SK-N-SH (cell line): ENCODE measurements around the gene NECTIN1.

Source experiments
- CHD2 ChIP-seq: fragments of 150-350 bp; IDR thresholded peaks from 2 replicates; pipeline ENCODE4 v1.6.1; 2018; ENCODE audit warnings: low read length; ENCODE audit not compliant: partially characterized antibody
- CTCF ChIP-seq: fragments of 200-600 bp; sonication (generic); IDR thresholded peaks from 2 replicates; pipeline ENCODE4 v1.6.1; 2017; ENCODE audit warnings: antibody characterized with exemption, mild to moderate bottlenecking, moderate library complexity
- FOXM1 ChIP-seq: IDR thresholded peaks from 2 replicates; pipeline ENCODE4 v1.4.0; 2012; ENCODE audit warnings: low read depth, mild to moderate bottlenecking
- GABPA ChIP-seq: IDR thresholded peaks from 2 replicates; pipeline ENCODE4 v1.4.0; 2012; ENCODE audit warnings: low read depth, mild to moderate bottlenecking
- GATA2 ChIP-seq: sonication (generic); formaldehyde crosslinking; IDR thresholded peaks from 2 replicates; pipeline ENCODE4 v1.5.0; 2020; ENCODE audit warnings: mild to moderate bottlenecking, missing genetic modification reagents
- MXI1 ChIP-seq: IDR thresholded peaks from 2 replicates; pipeline ENCODE4 v1.6.1; 2012; ENCODE audit warnings: mild to moderate bottlenecking, low read depth, low read length, improper control_type of control experiment
- NRF1 ChIP-seq: IDR thresholded peaks from 2 replicates; pipeline ENCODE4 v1.6.1; 2012; ENCODE audit warnings: low read depth, mild to moderate bottlenecking, low read length
- POLR2AphosphoS5 ChIP-seq: IDR thresholded peaks from 2 replicates; pipeline ENCODE4 v1.6.1; 2012; ENCODE audit warnings: low read depth, low read length
- RAD21 ChIP-seq: IDR thresholded peaks from 2 replicates; pipeline ENCODE4 v1.6.1; 2012; ENCODE audit warnings: mild to moderate bottlenecking, low read length
- RXRA ChIP-seq: IDR thresholded peaks from 2 replicates; pipeline ENCODE4 v1.4.0; 2012; ENCODE audit warnings: low read depth, mild to moderate bottlenecking, borderline replicate concordance
- SIN3A ChIP-seq: IDR thresholded peaks from 2 replicates; pipeline ENCODE4 v1.6.1; 2012; ENCODE audit warnings: low read depth, mild to moderate bottlenecking, low read length, moderate library complexity, borderline replicate concordance
- TAF1 ChIP-seq: IDR thresholded peaks from 2 replicates; pipeline ENCODE4 v1.6.1; 2012; ENCODE audit warnings: low read depth, mild to moderate bottlenecking, low read length, moderate library complexity, borderline replicate concordance
- TF ChIP-seq, protein P1 (sequence below): IDR thresholded peaks from 2 replicates; pipeline ENCODE4 v1.6.1; 2012; ENCODE audit warnings: mild to moderate bottlenecking, low read depth, low read length, moderate library complexity

DNA sequence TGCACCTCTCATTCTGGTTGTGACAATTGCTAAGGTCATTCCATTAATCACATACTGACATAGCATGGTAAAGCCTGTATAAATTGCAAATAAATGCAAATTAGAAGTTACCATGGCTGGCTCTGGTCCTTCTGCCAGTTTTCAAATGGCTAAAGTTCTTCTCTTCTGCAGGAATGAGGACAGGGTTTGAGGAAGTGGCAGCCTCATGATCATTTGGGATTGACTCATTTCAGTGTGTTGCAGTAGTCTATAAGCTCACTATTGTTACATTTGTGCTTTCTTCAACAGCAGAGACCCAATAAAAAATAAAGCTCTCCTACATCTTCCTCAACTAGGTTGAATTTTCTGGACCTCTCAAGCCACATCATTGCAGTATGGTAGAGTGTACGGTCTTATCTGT lies 60.3 kb downstream of the NECTIN1 start:
- TF ChIP-seq SIN3A (no peak), CTCF (no peak), TAF1 (no peak), POLR2AphosphoS5 (no peak), MXI1 (no peak), RXRA (no peak), GATA2 (no peak), GABPA (no peak), NRF1 (no peak), FOXM1 (no peak), CHD2 (no peak), RAD21 (no peak)
- TF ChIP-seq, protein P1, sequence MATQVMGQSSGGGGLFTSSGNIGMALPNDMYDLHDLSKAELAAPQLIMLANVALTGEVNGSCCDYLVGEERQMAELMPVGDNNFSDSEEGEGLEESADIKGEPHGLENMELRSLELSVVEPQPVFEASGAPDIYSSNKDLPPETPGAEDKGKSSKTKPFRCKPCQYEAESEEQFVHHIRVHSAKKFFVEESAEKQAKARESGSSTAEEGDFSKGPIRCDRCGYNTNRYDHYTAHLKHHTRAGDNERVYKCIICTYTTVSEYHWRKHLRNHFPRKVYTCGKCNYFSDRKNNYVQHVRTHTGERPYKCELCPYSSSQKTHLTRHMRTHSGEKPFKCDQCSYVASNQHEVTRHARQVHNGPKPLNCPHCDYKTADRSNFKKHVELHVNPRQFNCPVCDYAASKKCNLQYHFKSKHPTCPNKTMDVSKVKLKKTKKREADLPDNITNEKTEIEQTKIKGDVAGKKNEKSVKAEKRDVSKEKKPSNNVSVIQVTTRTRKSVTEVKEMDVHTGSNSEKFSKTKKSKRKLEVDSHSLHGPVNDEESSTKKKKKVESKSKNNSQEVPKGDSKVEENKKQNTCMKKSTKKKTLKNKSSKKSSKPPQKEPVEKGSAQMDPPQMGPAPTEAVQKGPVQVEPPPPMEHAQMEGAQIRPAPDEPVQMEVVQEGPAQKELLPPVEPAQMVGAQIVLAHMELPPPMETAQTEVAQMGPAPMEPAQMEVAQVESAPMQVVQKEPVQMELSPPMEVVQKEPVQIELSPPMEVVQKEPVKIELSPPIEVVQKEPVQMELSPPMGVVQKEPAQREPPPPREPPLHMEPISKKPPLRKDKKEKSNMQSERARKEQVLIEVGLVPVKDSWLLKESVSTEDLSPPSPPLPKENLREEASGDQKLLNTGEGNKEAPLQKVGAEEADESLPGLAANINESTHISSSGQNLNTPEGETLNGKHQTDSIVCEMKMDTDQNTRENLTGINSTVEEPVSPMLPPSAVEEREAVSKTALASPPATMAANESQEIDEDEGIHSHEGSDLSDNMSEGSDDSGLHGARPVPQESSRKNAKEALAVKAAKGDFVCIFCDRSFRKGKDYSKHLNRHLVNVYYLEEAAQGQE, result no peak
